ENCODE data around the gene LY6G6D.
A peak's percentile ranks its signal among the peaks of the same experiment; 100 is the strongest.

LY6G6D gene

GRCh38 chr6:31717499-31718222, 2.5 kb downstream of the LY6G6D start:
- no peak for TF ChIP-seq CTCF (conservative IDR thresholded peaks at IDR 0.05)
- H3K27ac ChIP-seq, result peak overlapping the region; percentile 77

GRCh38 chr6:31718265-31718664, 3.1 kb downstream of the LY6G6D start:
- TF ChIP-seq CTCF (conservative IDR thresholded peaks at IDR 0.05), result no peak
- peak overlapping the region; percentile 77 for H3K27ac ChIP-seq

GRCh38 chr6:31719001-31719400, 3.9 kb downstream of the LY6G6D start:
- no peak for TF ChIP-seq CTCF (conservative IDR thresholded peaks at IDR 0.05)
- peak overlapping the region; percentile 77 for H3K27ac ChIP-seq

GRCh38 chr6:31720196-31720770, 5.1 kb downstream of the LY6G6D start:
- no peak for TF ChIP-seq CTCF (conservative IDR thresholded peaks at IDR 0.05)
- no peak overlapping the region for H3K27ac ChIP-seq

- no peak for TF ChIP-seq CTCF (conservative IDR thresholded peaks at IDR 0.05)
- no peak within 1 kb of the TSS for H3K27ac ChIP-seq
These were observed 6.3 kb downstream of the LY6G6D start, which contains the start of gene LY6G6C for GRCh38 chr6:31721351-31722020. LY6G6C (minus strand) TSS chr6:31721746; CDS start chr6:31721679, 67 bp downstream.

- TF ChIP-seq CTCF (conservative IDR thresholded peaks at IDR 0.05), result no peak
- no peak overlapping the region for H3K27ac ChIP-seq
These were observed 7.0 kb downstream of the LY6G6D start for GRCh38 chr6:31722173-31722572.

GRCh38 chr6:31723245-31723979, 8.3 kb downstream of the LY6G6D start, which contains the start of gene MPIG6B:
MPIG6B (plus strand) TSS chr6:31723373; CDS start chr6:31723384, 11 bp downstream.
- no peak for TF ChIP-seq CTCF (conservative IDR thresholded peaks at IDR 0.05)
- H3K27ac ChIP-seq, result no peak within 1 kb of the TSS

Data from VCaP (cell line).